ENCODE measurements around the gene RBM10. TPM values are rescaled to one million over a fixed set of nuclear protein-coding genes. Genes with fewer than 3 reads are reported as not detected.

The RBM10 gene
- polyA plus RNA-seq, 3 donors from 2014 or later = 15.1 to 34.1 (median 18.0) TPM

Other genes with a start within 250 kb of the RBM10 start
- gene JADE3, start 232.8 kb upstream of the RBM10 start, polyA plus RNA-seq = under 1 TPM in 1 of 3 donors, not detected in 2; 0.20 TPM
- gene RGN, start 66.8 kb upstream of the RBM10 start, polyA plus RNA-seq = not detected
- 100 to 1,000 TPM; 124 to 208 (median 151) TPM for gene NDUFB11, start 519 bp upstream of the RBM10 start, polyA plus RNA-seq
- gene UBA1, start 48.6 kb downstream of the RBM10 start, polyA plus RNA-seq = 100 to 1,000 TPM; 146 to 205 (median 167) TPM
- gene CDK16, start 73.5 kb downstream of the RBM10 start, polyA plus RNA-seq = 10 to 100 TPM in 1 of 3 donors, 1 to 10 TPM in 2; 3.0 to 16.6 (median 4.7) TPM
- 100 to 1,000 TPM in 1 of 3 donors, 10 to 100 TPM in 2; 70.8 to 112 (median 96.5) TPM for gene USP11, start 87.8 kb downstream of the RBM10 start, polyA plus RNA-seq
- gene ZNF157, start 225.4 kb downstream of the RBM10 start, polyA plus RNA-seq = not detected

All from immature natural killer cell (primary cell).